Measurements from ENCODE around the gene KLHDC8A. TPM values are rescaled to one million over a fixed set of nuclear protein-coding genes. Genes with fewer than 3 reads are reported as not detected.
"Not testable (repeated sequence)": the region's sequence is repeated elsewhere in the genome, so short reads cannot be mapped to it uniquely, and the experiment has no call there.

Gene KLHDC8A
- total RNA-seq, 1 donor = not detected

DNA sequence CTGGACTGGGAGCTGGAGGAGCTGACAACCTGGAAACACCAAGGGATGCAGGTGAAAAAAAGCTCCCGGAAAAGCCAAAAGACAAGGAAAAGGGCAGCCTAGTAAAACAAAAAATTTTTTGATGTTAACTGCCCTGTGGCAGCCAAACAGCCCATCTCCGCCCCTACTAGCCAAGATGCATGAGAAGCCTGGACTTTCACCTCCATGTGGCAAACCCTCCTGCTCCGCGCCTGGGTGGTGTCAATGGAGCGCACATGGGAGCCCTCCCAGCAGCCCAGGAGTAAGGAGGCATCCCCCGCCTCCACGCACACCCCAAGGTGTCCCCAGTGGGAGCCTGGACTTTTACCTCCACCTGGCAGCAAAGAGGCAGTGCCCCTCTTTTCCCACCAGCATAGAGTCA lies 34.7 kb upstream of the KLHDC8A start:
- no peak for DNase-seq (ENCODE audit: low read depth)
- no peak overlapping the region for H3K4me3 ChIP-seq (ENCODE audit: low read depth, low read length)
- TF ChIP-seq, protein P1, sequence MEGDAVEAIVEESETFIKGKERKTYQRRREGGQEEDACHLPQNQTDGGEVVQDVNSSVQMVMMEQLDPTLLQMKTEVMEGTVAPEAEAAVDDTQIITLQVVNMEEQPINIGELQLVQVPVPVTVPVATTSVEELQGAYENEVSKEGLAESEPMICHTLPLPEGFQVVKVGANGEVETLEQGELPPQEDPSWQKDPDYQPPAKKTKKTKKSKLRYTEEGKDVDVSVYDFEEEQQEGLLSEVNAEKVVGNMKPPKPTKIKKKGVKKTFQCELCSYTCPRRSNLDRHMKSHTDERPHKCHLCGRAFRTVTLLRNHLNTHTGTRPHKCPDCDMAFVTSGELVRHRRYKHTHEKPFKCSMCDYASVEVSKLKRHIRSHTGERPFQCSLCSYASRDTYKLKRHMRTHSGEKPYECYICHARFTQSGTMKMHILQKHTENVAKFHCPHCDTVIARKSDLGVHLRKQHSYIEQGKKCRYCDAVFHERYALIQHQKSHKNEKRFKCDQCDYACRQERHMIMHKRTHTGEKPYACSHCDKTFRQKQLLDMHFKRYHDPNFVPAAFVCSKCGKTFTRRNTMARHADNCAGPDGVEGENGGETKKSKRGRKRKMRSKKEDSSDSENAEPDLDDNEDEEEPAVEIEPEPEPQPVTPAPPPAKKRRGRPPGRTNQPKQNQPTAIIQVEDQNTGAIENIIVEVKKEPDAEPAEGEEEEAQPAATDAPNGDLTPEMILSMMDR (IDR thresholded peaks at IDR 0.05; ENCODE audit: insufficient read depth, low read length) = no peak

DNA sequence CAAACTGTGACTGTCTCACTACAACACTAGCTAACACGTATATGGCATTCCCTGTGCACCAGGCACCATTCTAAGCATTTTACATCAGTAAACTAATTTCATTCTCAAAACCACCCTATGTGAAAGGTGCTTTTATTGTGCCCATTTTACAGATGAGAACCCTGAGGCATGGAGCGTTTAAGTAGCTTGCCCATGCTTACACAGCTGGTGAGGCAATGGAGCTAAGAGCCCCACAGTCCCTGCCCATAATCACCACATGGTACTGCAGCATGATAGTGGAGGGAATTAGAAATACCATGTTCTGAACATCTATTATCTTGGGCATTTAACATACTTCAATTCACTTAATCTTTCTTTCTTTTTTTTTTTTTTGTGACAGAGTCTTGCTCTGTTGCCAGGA lies 31.1 kb upstream of the KLHDC8A start:
- TF ChIP-seq, protein P1 (IDR thresholded peaks at IDR 0.05; ENCODE audit: insufficient read depth, low read length) = no peak
- DNase-seq (ENCODE audit: low read depth) = no peak

DNA sequence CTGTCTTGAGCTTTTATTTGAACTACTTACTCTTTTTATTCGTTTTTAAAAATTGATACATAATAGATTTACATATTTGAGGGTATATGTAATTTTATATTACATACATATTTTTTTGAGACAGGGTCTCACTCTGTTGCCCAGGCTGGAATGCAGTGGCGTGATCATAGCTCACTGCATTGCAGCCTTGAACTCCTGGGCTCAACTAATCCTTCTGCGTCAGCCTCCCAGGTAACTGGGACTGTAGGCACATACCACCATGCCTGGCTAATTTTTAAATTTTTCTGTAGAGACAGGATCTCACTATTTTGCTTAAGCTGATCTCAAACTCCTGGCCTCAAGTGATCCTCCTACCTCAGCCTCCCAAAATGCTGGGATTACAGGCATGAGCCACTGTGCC lies 26.3 kb upstream of the KLHDC8A start:
- not testable (repeated sequence) for DNase-seq (ENCODE audit: low read depth); H3K4me3 ChIP-seq (ENCODE audit: low read depth, low read length)

More for the DNA sequence above, 31.1 kb upstream of the KLHDC8A start:
- no peak overlapping the region for H3K4me3 ChIP-seq (ENCODE audit: low read depth, low read length)

DNA sequence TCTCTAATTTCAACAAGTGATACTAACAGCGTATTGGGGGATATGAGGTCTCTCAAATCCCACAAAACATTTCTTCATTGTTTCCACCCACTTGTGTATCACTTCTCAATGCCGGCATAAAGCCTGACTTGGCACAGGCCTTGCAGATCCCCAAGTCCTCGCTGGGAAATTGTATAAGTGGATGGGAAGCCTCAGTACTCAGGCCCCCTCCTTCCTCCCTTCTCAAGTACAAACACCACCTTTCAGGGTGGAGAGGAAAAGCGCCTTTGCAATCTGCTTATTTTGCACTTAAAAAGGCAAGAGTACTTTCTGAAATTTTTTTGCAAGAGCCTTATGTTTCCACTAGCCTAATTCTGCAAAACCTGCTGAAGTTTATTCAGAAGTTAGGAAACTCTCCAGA lies 25.8 kb upstream of the KLHDC8A start:
- H3K4me3 ChIP-seq (ENCODE audit: low read depth, low read length) = no peak overlapping the region
- TF ChIP-seq, protein P1 (IDR thresholded peaks at IDR 0.05; ENCODE audit: insufficient read depth, low read length) = no peak
- no peak for DNase-seq (ENCODE audit: low read depth)

DNA sequence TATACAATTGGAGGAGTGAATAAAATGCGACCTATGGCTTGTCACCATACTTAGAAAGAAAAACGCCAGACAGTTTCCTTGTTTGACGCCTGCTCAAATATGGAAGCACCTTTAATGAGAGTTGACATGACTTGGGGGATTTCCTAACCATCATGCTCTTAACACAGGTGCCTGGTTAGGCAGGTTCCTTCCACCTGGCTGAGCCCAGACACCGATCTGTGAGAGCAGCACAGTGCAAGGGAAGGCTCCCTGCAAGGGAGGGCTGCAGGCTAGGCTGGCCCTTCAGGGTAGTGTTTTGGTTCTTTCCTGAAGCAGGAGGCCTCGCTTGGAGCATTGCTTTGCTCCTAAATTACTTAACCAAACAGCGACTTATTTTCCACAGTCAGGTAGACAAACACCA lies 24.6 kb upstream of the KLHDC8A start:
- DNase-seq (ENCODE audit: low read depth) = no peak
- TF ChIP-seq, protein P1 (IDR thresholded peaks at IDR 0.05; ENCODE audit: insufficient read depth, low read length) = no peak
- H3K4me3 ChIP-seq (ENCODE audit: low read depth, low read length) = no peak overlapping the region

DNA sequence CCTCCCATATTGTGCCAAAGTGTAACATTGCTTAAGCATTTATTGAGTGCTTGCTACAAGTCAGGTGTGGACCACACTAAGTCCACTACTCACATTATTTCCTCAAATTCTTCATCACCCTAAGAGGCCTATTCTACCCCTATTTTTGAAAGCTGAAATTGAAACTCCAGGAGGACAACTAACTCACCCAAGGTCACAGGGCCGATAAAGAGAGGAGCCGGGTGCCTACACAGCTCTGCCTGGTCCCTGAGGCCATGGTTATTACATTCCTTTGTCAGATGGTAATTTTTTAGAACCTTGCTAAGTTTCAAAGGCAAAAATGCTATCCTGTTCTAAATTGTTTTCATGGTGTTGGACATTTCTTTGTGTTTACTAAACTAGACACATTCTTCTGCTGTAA lies 24.2 kb upstream of the KLHDC8A start:
- DNase-seq (ENCODE audit: low read depth) = no peak
- H3K4me3 ChIP-seq (ENCODE audit: low read depth, low read length) = no peak overlapping the region
- TF ChIP-seq, protein P1 (IDR thresholded peaks at IDR 0.05; ENCODE audit: insufficient read depth, low read length) = no peak

DNA sequence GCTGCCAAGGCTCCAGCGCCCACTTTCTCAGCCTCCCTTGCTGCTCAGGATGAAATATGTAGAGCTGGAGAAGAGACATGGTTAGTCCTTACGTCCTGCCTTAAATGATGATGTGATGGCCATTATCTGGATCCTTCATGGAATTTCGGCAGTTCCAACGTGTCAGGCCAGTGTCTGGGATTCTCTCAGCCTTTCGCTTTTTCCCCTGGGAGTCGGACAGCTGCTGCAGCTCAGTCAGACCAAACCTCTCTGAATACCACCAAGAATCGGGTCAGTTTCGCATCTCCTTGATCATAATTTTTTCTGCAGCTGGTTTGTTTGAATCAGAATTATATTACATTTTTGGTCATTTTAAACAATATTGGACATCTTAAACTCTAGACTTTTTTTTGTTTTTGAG lies 22.3 kb upstream of the KLHDC8A start:
- no peak overlapping the region for H3K4me3 ChIP-seq (ENCODE audit: low read depth, low read length)
- no peak for DNase-seq (ENCODE audit: low read depth)
- TF ChIP-seq, protein P1 (IDR thresholded peaks at IDR 0.05; ENCODE audit: insufficient read depth, low read length) = no peak

Measured in fibroblast of the aortic adventitia (primary cell).